GF-D8 (cell line): ENCODE results near the gene SUMO4.

Experiments used
- DNase-seq: peaks from one replicate; lab custom pipeline; 2025; lab: John Stamatoyannopoulos, UW

The SUMO4 gene

GRCh38 chr6:149400050-149400449 lies at the start of gene SUMO4:
Gene SUMO4, plus strand, starts transcription at chr6:149400262. Its CDS starts 130 bp downstream, at chr6:149400392.
- no peak for DNase-seq

- DNase-seq: no peak
Measured at GRCh38 chr6:149354009-149354408, 46.1 kb upstream of the SUMO4 start.

GRCh38 chr6:149356081-149356750 lies 43.8 kb upstream of the SUMO4 start:
- no peak for DNase-seq

- no peak for DNase-seq
Measured at GRCh38 chr6:149357726-149358538, 42.1 kb upstream of the SUMO4 start.

GRCh38 chr6:149359440-149359839 lies 40.6 kb upstream of the SUMO4 start:
- no peak for DNase-seq

GRCh38 chr6:149360536-149360935 lies 39.5 kb upstream of the SUMO4 start:
- no peak for DNase-seq

- no peak for DNase-seq
Measured at GRCh38 chr6:149362289-149362688, 37.8 kb upstream of the SUMO4 start.

GRCh38 chr6:149363154-149363553 lies 36.9 kb upstream of the SUMO4 start:
- no peak for DNase-seq

- no peak for DNase-seq
Measured at GRCh38 chr6:149364557-149364956, 35.5 kb upstream of the SUMO4 start.

GRCh38 chr6:149365197-149365596 lies 34.9 kb upstream of the SUMO4 start:
- no peak for DNase-seq

GRCh38 chr6:149366267-149366921 lies 33.7 kb upstream of the SUMO4 start:
- DNase-seq: no peak

- DNase-seq: no peak
Measured at GRCh38 chr6:149368065-149368464, 32.0 kb upstream of the SUMO4 start.

- DNase-seq: no peak
Measured at GRCh38 chr6:149371154-149371553, 28.9 kb upstream of the SUMO4 start.

GRCh38 chr6:149372062-149372461 lies 28.0 kb upstream of the SUMO4 start:
- DNase-seq: no peak

- no peak for DNase-seq
Measured at GRCh38 chr6:149373511-149373910, 26.6 kb upstream of the SUMO4 start.

- DNase-seq: no peak
Measured at GRCh38 chr6:149379977-149380376, 20.1 kb upstream of the SUMO4 start.

GRCh38 chr6:149380523-149380922 lies 19.5 kb upstream of the SUMO4 start:
- no peak for DNase-seq

GRCh38 chr6:149383371-149383770 lies 16.7 kb upstream of the SUMO4 start:
- no peak for DNase-seq

GRCh38 chr6:149384464-149384863 lies 15.6 kb upstream of the SUMO4 start:
- DNase-seq: no peak

GRCh38 chr6:149385998-149386646 lies 13.9 kb upstream of the SUMO4 start:
- DNase-seq: no peak

GRCh38 chr6:149387779-149388512 lies 12.1 kb upstream of the SUMO4 start:
- DNase-seq: no peak
